Measurements from ENCODE around the gene SHBG.
A peak's percentile ranks its signal among the peaks of the same experiment; 100 is the strongest.
"Not testable (repeated sequence)": the region's sequence is repeated elsewhere in the genome, so short reads cannot be mapped to it uniquely, and the experiment has no call there.

SHBG gene

GRCh38 chr17:7629939-7630571 lies at the start of gene SHBG:
Gene SHBG, plus strand, starts transcription at chr17:7630135. Its CDS starts 38 bp downstream, at chr17:7630173.
- no peak for DNase-seq (ENCODE audit: low spot score)

GRCh38 chr17:7580604-7581575 lies 49.0 kb upstream of the SHBG start:
- DNase-seq (ENCODE audit: low spot score) = peak; percentile 38

- DNase-seq (ENCODE audit: low spot score) = no peak
These were observed 47.3 kb upstream of the SHBG start for GRCh38 chr17:7582396-7583252.

- peak; percentile 98 for DNase-seq (ENCODE audit: low spot score)
These were observed 46.5 kb upstream of the SHBG start, which contains the start of gene MPDU1 for GRCh38 chr17:7583253-7584109. Gene MPDU1, plus strand, starts transcription at chr17:7583852. Its CDS starts 11 bp downstream, at chr17:7583863.

- peak; percentile 82 for DNase-seq (ENCODE audit: low spot score)
These were observed 43.1 kb upstream of the SHBG start for GRCh38 chr17:7586673-7587419.

- DNase-seq (ENCODE audit: low spot score) = peak; percentile 24
These were observed 42.3 kb upstream of the SHBG start for GRCh38 chr17:7587420-7588151.

GRCh38 chr17:7588553-7589203 lies 41.3 kb upstream of the SHBG start:
- peak; percentile 30 for DNase-seq (ENCODE audit: low spot score)

GRCh38 chr17:7589204-7589868 lies 40.6 kb upstream of the SHBG start:
- DNase-seq (ENCODE audit: low spot score) = peak; percentile 92

GRCh38 chr17:7589891-7590691 lies 39.8 kb upstream of the SHBG start, which contains the start of gene SOX15:
Gene SOX15, minus strand, starts transcription at chr17:7590094. Its CDS starts 418 bp downstream, at chr17:7589676.
- DNase-seq (ENCODE audit: low spot score) = peak; percentile 30

GRCh38 chr17:7590743-7591142 lies 39.2 kb upstream of the SHBG start:
- DNase-seq (ENCODE audit: low spot score) = peak; percentile 44

- no peak for DNase-seq (ENCODE audit: low spot score)
These were observed 38.3 kb upstream of the SHBG start for GRCh38 chr17:7591596-7591995.

- DNase-seq (ENCODE audit: low spot score) = no peak
These were observed 37.4 kb upstream of the SHBG start for GRCh38 chr17:7592422-7593021.

GRCh38 chr17:7593296-7593695 lies 36.6 kb upstream of the SHBG start:
- DNase-seq (ENCODE audit: low spot score) = no peak

- not testable (repeated sequence) for DNase-seq (ENCODE audit: low spot score)
These were observed 32.4 kb upstream of the SHBG start for GRCh38 chr17:7597561-7597960.

GRCh38 chr17:7606280-7606679 lies 23.7 kb upstream of the SHBG start:
- no peak for DNase-seq (ENCODE audit: low spot score)

- DNase-seq (ENCODE audit: low spot score) = no peak
These were observed 19.3 kb upstream of the SHBG start for GRCh38 chr17:7610641-7611040.

- DNase-seq (ENCODE audit: low spot score) = no peak
These were observed 18.2 kb upstream of the SHBG start for GRCh38 chr17:7611635-7612293.
